GM12878 (cell line): ENCODE results near the gene EFHC1.

Experiments
- ESRRA ChIP-seq: IDR thresholded peaks from 2 replicates; pipeline ENCODE4 v1.6.1; 2012; ENCODE audit warnings: mild to moderate bottlenecking, low read length, improper control_type of control experiment
- PBX3 ChIP-seq: IDR thresholded peaks from 2 replicates; pipeline ENCODE4 v1.6.1; 2011; ENCODE audit warnings: mild to moderate bottlenecking, low read depth, low read length, moderate library complexity; ENCODE audit not compliant: insufficient replicate concordance
- TAF1 ChIP-seq: IDR thresholded peaks from 2 replicates; pipeline ENCODE4 v1.6.1; 2011; ENCODE audit warnings: mild to moderate bottlenecking, low read depth, low read length, borderline replicate concordance
- TBL1XR1 ChIP-seq: IDR thresholded peaks from 2 replicates; pipeline ENCODE4 v1.6.1; 2012; ENCODE audit warnings: low read depth, low read length, improper control_type of control experiment

DNA sequence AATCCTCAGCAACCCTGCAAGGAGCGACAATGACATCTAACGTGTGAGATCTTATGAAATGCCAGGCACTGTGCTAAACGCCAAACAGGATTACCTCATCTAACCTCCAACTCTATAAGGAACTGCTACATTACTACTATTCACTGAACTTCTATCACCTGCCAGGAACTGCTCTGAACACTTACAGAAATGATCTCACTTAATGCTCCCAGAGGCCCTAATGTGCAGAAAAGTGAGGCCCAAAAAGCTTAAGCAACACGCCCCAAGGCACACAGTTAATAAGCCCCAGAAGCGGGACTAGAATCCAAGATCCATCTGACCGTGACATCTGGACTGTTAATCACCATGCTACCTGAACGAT, 128.2 kb downstream of the EFHC1 start:
- TF ChIP-seq TAF1 = no peak
- no peak for TF ChIP-seq TBL1XR1
- no peak for TF ChIP-seq PBX3
- no peak for TF ChIP-seq ESRRA
